NCI-H748 (cell line): ENCODE data around the gene TPM3.
"Not testable (repeated sequence)": the region's sequence is repeated elsewhere in the genome, so short reads cannot be mapped to it uniquely, and the experiment has no call there.

Experiments
- DNase-seq: peaks from one replicate; lab custom pipeline; 2025; ENCODE audit not compliant: unreplicated experiment; lab: John Stamatoyannopoulos, UW

The TPM3 gene

GRCh38 chr1:154191990-154192461, at the start of gene TPM3:
TSS of gene TPM3 (minus strand) at chr1:154192100. CDS start at chr1:154192018, 82 bp downstream.
- no peak for DNase-seq

- DNase-seq, result no peak
These were observed 48.5 kb upstream of the TPM3 start for GRCh38 chr1:154240294-154240833.

- DNase-seq, result no peak
These were observed 47.6 kb upstream of the TPM3 start for GRCh38 chr1:154239491-154239890.

GRCh38 chr1:154237880-154238506, 46.1 kb upstream of the TPM3 start:
- no peak for DNase-seq

- DNase-seq, result no peak
These were observed 45.5 kb upstream of the TPM3 start for GRCh38 chr1:154237435-154237834.

- no peak for DNase-seq
These were observed 45.0 kb upstream of the TPM3 start for GRCh38 chr1:154236855-154237254.

GRCh38 chr1:154233127-154233526, 41.2 kb upstream of the TPM3 start:
- not testable (repeated sequence) for DNase-seq

- DNase-seq, result not testable (repeated sequence)
These were observed 39.2 kb upstream of the TPM3 start for GRCh38 chr1:154231112-154231511.

- DNase-seq, result no peak
These were observed 33.5 kb upstream of the TPM3 start for GRCh38 chr1:154225370-154225769.

GRCh38 chr1:154223621-154224020, 31.7 kb upstream of the TPM3 start:
- DNase-seq, result no peak

GRCh38 chr1:154222918-154223317, 31.0 kb upstream of the TPM3 start:
- no peak for DNase-seq

- no peak for DNase-seq
These were observed 30.6 kb upstream of the TPM3 start for GRCh38 chr1:154222518-154222917.

- peak; percentile 57 for DNase-seq
These were observed 29.5 kb upstream of the TPM3 start for GRCh38 chr1:154221278-154222001.

- no peak for DNase-seq
These were observed 29.0 kb upstream of the TPM3 start for GRCh38 chr1:154220970-154221277.

GRCh38 chr1:154220071-154220969, 28.4 kb upstream of the TPM3 start, which contains the start of gene UBAP2L:
TSS of gene UBAP2L (plus strand) at chr1:154220955. CDS start at chr1:154225124, 4,169 bp downstream.
- peak; percentile 100 for DNase-seq

- peak; percentile 22 for DNase-seq
These were observed 27.6 kb upstream of the TPM3 start for GRCh38 chr1:154219541-154219940.

GRCh38 chr1:154218545-154218944, 26.6 kb upstream of the TPM3 start:
- DNase-seq, result no peak

GRCh38 chr1:154213274-154213673, 21.4 kb upstream of the TPM3 start:
- DNase-seq, result no peak

GRCh38 chr1:154212083-154212482, 20.2 kb upstream of the TPM3 start:
- DNase-seq, result no peak

GRCh38 chr1:154208677-154209388, 16.9 kb upstream of the TPM3 start:
- no peak for DNase-seq

- DNase-seq, result no peak
These were observed 15.4 kb upstream of the TPM3 start for GRCh38 chr1:154207262-154207661.
